ENCODE measurements around the gene LPP.
A peak's percentile ranks its signal among the peaks of the same experiment; 100 is the strongest.

The LPP gene

GRCh38 chr3:188489639-188490405 lies 335.9 kb downstream of the LPP start:
- no peak for DNase-seq

GRCh38 chr3:188490416-188490815 lies 336.5 kb downstream of the LPP start:
- no peak for DNase-seq

- DNase-seq, result no peak
Observed at GRCh38 chr3:188491276-188491687, 337.3 kb downstream of the LPP start.

DNA sequence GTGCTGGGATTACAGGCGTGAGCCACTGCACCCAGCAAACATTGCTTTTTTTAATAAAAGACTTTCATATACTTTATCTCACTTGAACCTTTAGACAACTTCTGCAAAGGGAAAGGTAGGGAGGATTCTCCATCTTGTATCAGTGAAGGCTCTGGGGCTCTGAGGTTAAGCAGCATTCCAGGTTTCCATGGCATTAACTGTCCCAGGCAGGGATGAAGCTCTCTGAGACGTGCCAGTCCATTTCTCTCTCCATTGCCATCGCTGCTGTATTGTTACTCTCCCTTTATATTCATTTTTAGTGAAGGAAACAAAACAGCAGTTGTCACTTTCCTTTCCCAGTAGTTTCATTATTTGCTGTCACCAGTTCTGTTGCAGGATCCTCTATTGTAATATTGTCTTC lies 342.4 kb downstream of the LPP start:
- no peak for DNase-seq

GRCh38 chr3:188497021-188497420 lies 343.1 kb downstream of the LPP start:
- DNase-seq, result no peak

- DNase-seq, result no peak
Observed at GRCh38 chr3:188503647-188504046, 349.7 kb downstream of the LPP start.

- DNase-seq, result no peak
Observed at GRCh38 chr3:188505151-188505550, 351.2 kb downstream of the LPP start.

DNA sequence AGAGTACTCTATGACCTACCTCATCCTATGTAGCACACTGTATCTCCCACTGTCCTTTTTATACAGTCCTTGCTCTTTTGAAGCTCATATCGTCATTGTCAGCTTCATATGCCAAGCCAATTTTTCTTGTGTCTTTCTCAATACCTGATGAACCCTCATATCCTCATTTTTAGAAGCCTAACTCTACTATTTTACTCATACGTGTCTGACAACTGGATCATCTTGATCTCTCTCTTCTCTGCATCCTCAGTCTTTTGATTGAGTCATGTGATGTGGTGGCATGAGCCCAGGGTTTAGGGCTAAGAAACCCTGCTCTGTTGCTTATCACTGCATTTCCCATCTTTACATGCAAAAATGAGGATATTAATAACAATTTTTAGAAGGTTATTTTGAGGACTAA lies 352.0 kb downstream of the LPP start:
- no peak for DNase-seq

- DNase-seq, result no peak
Observed at GRCh38 chr3:188506446-188506845, 352.5 kb downstream of the LPP start.

GRCh38 chr3:188507244-188507720 lies 353.3 kb downstream of the LPP start:
- DNase-seq, result no peak

DNA sequence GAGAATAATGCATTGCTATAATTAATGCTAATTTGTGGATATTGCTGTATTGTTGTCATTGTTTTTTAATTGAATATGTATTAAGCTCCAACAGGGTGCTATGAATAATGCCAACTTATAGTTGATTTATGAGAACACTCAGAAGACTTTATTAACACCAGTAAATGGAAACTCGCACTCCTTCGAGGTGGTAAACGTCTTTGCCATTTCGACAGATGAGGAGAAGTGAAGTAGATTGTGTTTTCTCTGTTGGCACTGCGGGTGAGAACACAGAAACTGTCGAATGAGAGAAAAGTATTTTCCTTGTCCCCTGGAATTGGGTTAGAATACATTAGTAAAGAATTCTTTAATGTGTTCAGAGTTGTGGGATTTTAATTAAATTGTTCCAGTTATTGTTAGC lies 354.5 kb downstream of the LPP start:
- no peak for DNase-seq

GRCh38 chr3:188509316-188509715 lies 355.4 kb downstream of the LPP start:
- no peak for DNase-seq

GRCh38 chr3:188510366-188510765 lies 356.4 kb downstream of the LPP start:
- no peak for DNase-seq

GRCh38 chr3:188513662-188514328 lies 359.8 kb downstream of the LPP start:
- DNase-seq, result no peak

- DNase-seq, result peak; percentile 38
Observed at GRCh38 chr3:188516515-188516914, 362.6 kb downstream of the LPP start.

GRCh38 chr3:188518416-188518815 lies 364.5 kb downstream of the LPP start:
- no peak for DNase-seq

DNA sequence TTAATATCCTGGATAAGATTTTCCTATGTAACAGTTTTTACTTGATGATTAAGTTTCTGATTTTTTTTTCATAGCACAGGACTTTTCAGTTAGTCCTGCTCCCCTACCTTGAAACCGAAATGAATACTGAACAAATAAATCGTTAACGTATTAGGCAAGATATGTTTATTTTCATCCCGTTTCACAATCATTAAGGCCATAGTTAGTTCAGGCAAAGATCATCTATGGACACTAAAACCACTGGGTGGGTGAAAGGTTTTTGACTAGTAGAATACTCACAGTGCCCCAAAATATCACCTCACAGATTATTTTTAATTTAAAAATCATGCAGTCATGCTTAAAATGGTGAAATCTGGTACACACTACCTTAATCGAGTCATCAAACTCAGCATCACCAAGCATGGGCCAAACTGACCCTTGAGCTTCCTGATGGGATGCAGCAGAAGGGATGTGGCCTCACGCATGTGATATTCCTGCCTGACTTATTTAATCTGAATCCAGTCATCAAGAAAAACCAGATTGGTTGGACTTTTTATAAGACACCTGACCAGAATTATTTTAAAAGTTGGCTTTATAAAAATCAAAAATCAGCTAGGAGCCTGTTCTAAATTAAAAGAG lies 365.0 kb downstream of the LPP start:
- DNase-seq, result no peak

- no peak for DNase-seq
Observed at GRCh38 chr3:188520466-188520865, 366.5 kb downstream of the LPP start.

DNA sequence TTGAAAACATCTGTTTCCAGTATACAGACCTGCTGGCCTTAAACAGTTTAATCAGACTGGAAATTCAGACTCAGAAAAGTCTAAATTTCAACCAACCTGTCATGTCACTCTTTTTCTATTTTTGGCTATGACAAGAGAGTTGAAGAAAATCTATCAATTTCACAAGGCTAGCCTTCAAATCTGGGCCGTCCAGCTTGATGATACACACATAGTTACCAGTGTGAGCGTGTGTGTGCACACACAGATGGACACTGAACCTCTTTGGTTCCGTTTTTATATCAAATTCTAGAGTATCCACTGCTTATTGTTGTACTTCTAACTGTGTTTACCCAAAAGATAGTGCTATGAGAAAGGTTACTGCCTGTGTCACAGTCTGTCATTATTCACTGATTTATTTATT lies 368.2 kb downstream of the LPP start:
- DNase-seq, result no peak

DNA sequence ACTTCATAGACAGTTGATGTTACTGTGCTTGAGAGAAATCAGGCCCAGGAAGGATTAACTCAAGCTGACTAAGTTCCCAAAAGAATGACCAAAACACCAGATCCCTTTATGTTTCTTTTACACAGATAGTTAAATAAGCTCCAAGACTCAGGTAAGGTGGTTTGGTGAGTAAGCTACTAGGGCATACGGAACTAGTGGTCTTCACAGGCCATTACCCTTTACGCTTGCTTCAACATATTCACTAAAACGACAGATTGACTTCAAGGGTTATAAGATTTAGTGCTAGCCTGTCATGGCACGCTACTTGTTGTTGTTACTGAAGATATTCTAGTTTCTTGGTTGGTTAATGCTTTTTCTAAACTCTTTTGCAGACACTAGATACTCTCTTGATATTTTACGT lies 369.3 kb downstream of the LPP start:
- DNase-seq, result no peak

DNA sequence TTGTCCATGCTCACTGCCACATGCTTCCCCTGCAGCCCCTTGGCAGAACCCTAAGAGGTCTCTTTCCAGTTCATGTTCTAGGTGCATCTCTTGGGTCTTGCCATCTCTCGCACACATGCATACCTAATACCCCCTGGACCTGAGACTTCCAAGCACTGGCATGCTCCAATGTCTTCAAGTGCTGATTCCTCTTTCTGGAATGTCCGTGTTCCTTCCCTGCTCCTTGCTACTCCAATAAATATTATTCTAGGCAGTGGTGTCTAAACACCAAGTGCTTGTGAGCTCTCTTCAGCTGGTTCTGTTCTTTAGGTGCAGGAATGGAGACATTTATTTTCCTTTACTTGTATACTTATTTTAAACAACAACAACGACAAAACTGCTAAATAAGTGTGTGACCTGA lies 370.1 kb downstream of the LPP start:
- DNase-seq, result no peak

GRCh38 chr3:188526057-188526456 lies 372.1 kb downstream of the LPP start:
- DNase-seq, result no peak

DNA sequence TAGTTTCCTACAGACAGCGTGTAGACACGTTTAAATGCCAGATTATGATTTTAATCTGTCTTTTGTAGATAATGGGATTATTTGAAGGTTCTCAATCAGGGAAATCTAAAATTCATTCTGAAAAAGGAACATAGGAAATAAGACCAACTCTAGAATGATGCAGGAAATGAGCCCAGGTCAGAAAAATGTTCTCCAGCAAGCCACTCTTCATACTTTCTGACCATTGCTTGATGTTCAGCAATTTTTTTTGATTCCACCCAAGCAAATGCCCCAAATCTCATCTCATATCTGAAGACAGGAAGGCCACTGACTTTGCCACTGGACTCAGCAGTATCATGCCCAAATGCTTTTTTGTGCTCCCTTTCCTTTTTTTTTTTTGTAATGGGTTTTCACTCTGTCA lies 373.4 kb downstream of the LPP start:
- no peak for DNase-seq

- DNase-seq, result no peak
Observed at GRCh38 chr3:188528396-188528795, 374.4 kb downstream of the LPP start.

All from stimulated activated CD4-positive, alpha-beta T cell treated with anti-CD3 and anti-CD28 coated beads, Interleukin-15, amount 100 ng/mL, for 24 hours (primary cell).